Middle frontal gyrus (tissue), 1 donor: Measurements from ENCODE around the gene TNFSF9.
"Not testable (repeated sequence)": the region's sequence is repeated elsewhere in the genome, so short reads cannot be mapped to it uniquely, and the experiment has no call there.

ENCODE experiments used
- DNase-seq: peaks from one replicate; pipeline ENCODE4 v3.0.0-alpha.2; 2015; ENCODE audit warnings: low spot score; ENCODE audit errors: extremely low spot score

TNFSF9 gene

DNA sequence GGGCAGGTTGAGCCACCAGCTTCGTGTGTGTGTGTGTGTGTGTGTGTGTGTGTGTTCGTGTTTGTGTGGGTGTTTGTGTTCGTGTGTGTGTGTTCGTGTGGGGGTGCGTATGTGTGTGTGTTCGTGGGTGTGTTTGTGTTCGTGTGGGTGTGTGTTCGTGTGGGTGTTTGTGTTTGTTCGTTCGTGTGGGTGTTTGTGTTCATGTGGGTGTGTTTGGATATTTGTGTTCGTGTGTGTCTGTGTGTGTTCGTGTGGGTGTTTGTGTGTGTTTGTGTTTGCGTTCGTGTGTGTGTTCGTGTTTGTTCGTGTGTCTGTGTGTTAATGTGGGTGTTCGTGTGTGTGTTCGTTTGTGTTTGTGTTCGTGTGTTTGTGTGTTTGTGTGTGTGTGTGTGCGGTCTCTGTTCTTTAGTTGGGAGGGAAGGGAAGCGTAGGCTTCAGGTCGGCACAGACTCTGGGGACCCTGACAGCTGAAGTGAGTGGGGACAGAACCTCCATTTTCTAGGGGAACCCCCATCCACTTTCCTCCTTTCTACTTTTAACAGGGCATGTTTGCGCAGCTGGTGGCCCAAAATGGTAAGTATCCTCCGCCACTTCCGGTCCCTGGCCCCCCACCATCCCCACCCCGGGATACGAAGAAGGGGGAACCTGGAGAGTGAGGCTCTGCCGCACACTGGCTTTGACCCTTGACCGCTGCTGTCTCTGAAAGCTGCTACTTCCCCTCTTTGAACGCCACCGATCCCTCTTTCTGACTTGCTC lies 1.6 kb downstream of the TNFSF9 start:
- no peak for DNase-seq

DNA sequence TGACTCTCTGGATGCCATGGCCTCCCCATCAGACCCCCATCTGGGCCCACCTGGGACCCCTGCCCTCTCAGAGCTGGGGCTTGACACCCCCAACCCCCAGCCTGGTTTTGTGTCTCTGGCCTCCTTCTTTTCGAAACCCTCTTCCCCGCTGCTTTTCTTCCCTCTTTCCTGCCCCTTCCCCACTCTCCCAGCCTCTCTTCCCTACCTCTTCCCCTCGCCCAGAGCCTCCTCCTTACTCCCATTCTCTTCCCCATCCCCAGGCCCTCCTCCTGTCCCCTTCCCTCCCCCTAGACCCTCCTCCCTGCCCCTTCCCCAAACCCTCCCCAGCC lies 2.1 kb downstream of the TNFSF9 start:
- DNase-seq, result no peak

- DNase-seq, result no peak
Observed at GRCh38 chr19:6533746-6534418, 3.1 kb downstream of the TNFSF9 start.

DNA sequence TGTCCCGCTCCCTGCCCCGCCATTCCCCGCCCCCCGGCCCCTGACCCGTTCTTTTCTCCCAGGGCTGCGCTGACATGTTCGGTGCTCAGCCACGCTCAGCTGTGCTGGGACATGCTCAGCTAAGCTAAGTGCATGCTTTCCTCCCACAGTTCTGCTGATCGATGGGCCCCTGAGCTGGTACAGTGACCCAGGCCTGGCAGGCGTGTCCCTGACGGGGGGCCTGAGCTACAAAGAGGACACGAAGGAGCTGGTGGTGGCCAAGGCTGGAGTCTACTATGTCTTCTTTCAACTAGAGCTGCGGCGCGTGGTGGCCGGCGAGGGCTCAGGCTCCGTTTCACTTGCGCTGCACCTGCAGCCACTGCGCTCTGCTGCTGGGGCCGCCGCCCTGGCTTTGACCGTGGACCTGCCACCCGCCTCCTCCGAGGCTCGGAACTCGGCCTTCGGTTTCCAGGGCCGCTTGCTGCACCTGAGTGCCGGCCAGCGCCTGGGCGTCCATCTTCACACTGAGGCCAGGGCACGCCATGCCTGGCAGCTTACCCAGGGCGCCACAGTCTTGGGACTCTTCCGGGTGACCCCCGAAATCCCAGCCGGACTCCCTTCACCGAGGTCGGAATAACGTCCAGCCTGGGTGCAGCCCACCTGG lies 3.7 kb downstream of the TNFSF9 start:
- DNase-seq, result no peak

DNA sequence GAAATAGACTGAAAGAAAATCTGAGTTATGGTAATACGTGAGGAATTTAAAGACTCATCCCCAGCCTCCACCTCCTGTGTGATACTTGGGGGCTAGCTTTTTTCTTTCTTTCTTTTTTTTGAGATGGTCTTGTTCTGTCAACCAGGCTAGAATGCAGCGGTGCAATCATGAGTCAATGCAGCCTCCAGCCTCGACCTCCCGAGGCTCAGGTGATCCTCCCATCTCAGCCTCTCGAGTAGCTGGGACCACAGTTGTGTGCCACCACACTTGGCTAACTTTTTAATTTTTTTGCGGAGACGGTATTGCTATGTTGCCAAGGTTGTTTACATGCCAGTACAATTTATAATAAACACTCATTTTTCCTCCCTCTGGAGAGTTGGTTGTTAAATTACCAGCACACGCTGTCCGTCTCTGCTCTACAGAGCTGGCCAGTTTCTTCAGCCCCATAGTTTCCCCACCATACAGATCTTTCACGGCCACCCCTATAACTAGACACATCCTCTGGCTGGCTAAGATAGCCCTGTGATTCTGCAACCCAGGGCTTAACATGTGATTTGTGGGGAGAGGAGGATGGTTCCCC lies 4.8 kb downstream of the TNFSF9 start:
- no peak for DNase-seq

- DNase-seq, result no peak
Observed at GRCh38 chr19:6539514-6539913, 8.7 kb downstream of the TNFSF9 start.

DNA sequence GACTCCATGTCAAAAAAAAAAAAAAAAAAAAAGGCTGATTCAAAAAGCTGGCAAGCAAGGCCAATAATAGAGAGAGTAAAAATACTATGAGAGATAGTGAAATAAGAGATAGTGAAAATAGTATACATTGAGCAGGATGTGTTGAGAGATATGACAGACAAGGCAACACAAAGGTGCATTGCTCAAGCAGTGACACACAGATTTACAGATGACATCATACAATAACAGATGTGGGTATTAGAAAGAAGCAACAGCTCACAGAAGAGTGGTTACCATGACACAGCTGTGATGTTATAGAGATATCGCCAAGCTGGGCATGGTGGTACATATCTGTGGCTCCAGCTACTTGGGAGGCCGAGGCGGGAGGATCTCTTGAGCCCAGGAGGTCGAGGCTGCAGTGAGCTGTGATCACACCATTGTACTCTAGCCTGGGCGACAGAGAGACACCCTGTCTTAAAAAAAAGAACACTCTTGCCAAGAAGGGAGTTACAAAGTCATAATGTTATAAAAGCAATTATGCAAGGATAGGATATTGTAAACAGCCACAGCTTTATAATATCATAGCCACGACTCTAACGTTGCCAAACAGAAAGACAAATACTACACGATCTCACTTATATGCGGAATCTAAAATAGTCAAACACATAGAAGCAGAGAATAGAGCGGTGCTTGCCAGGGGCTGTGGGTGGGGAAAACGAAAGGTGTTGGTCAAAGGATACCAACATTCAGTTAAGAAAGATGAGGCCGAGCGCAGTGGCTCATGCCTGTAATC lies 10.3 kb downstream of the TNFSF9 start:
- DNase-seq, result no peak

- DNase-seq, result no peak
Observed at GRCh38 chr19:6543866-6544347, 13.1 kb downstream of the TNFSF9 start.

DNA sequence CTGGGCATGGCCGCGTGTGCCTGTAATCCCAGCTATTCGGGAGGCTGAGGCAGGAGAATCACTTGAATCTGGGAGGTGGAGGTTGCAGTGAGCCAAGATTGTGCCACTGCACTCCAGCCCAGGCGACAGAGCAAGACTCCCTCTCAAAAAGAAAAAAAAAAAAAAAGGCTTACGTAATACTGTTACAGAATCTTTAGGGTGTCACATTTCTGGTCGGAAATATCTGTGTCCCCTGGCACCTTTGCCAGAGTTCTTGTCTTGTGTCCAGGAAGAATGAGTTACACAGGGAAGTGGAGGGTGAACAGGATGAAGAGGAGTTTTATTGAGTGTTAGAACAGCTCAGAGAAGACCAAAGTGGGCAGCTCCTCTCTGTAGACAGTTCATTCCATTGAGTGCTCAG lies 19.9 kb downstream of the TNFSF9 start:
- DNase-seq, result not testable (repeated sequence)

DNA sequence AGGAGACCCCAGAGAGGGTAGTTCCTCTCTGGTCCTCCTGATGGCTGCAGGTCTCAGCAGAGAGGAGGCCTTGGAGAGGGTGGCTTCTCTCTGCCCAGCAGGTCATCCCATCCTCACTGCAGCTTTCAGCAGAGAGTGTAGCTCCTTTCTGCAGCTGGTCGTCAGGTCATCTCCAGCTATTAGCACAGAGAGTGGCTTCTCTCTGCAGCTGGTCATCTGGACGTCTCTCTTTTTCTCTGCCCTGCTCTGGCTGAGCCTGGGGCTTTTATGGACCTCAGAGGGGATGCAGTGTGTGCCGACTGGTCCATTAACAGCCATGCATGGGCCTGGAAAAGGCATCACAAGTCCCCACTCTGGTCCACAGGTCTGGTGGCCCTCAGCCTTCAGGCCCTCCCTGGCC lies 20.3 kb downstream of the TNFSF9 start:
- no peak for DNase-seq

GRCh38 chr19:6551607-6552450 lies 21.0 kb downstream of the TNFSF9 start:
- no peak for DNase-seq

DNA sequence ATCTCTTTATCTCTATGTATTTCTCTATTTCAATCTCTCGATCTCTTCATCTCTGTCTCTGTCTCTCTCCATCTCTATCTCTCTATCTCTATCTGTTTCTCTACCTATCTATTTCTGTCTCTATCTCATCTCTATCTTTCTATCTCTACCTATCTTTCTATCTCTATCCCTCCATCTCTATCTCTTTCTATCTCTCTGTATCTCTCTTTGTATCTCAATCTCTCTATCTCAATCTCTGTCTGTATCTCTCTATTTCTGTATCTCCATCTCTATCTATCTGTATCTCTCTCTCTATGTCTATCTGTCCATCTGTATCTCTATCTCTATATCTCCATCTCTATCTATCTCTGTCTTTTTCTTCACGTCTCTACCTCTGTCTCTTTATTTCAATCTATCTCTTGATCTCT lies 25.2 kb downstream of the TNFSF9 start:
- DNase-seq, result no peak

GRCh38 chr19:6556480-6557195 lies 25.8 kb downstream of the TNFSF9 start:
- DNase-seq, result no peak

DNA sequence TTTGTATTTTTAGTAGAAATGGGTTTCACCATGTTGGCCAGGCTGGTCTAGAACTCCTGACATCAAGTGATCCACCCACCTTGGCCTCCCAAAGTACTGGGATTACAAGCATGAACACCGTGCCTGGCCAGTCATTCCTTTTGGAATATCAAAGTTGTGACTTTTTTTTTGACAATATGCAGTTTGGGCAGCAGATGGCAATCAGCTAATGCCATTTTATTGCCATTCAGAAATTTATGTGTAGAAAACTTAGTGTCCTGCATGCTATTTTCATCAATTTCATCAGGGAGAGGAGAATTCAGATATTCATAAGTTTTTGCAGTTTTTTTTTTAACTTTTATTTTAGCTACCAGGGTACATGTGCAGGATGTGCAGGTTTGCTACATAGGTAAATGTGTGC lies 31.6 kb downstream of the TNFSF9 start:
- DNase-seq, result not testable (repeated sequence)

DNA sequence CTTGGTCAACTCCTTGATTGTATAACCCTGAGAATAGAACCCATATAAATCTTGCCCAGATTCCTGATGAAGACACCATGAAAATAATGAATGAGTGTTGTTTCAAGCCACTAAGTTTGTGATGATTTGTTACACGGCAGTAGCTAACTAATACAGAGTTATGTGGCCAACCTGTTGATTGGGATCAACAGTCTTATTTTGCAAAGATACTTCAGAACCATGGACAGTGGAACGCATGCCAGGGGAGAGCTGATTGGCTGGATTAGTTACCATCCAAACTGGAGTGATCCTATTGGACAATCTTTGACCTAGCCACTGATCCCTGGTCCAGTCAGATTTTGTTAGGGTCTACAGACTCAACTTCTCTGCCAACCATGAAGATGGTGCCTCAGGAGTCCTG lies 33.6 kb downstream of the TNFSF9 start:
- DNase-seq, result no peak

- not testable (repeated sequence) for DNase-seq
Observed at GRCh38 chr19:6566727-6567126, 35.9 kb downstream of the TNFSF9 start.

DNA sequence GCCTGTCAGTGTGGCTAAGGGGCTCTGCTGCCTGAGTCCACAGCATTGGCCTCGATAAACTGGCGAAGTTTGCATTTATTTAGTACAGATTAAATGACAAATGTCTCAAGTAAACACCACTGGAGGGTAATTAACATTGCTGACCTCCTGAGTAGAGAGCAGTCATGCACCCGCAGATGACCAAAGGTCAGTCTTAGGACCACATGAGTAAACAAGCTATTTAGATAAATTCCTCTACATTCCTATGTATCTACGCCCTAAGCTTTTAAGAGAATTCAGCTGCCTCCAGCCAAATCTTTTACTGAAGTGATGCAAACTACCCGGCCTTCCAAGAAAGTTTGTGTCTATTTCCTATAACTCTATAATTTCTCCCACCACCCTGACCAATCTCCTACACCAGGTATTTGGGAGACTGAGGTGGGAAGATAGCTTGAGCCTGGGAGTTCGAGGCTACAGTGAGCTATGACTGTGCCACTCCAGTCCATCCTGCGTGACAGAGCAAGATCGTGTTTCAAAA lies 37.2 kb downstream of the TNFSF9 start:
- no peak for DNase-seq

GRCh38 chr19:6568816-6569215 lies 38.0 kb downstream of the TNFSF9 start:
- no peak for DNase-seq

DNA sequence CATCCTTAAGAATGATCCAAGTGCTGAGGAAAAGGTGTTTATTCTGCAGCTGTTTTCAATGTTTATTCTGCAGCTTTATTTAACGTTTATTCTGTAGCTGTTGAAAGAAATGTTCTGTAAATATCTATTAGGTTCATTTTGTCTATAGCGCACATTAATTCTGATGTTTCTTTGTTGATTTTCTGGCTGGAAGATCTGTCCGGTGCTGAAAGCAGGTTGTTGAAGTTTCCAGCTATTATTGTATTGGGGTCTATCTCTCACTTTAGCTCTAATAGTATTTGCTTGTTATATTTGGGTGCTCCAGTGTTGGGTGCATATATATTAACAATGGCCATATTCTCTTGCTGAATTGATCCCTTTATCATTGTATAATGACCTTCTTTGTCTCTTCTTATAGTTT lies 39.9 kb downstream of the TNFSF9 start:
- DNase-seq, result no peak

GRCh38 chr19:6571167-6571566 lies 40.3 kb downstream of the TNFSF9 start:
- no peak for DNase-seq
